Thyroid gland (tissue), 4 donors: ENCODE data around the gene MRPL10.

ENCODE experiments used
- POLR2A ChIP-seq, 2 donors: fragments of 450-650 bp; IDR thresholded peaks; one replicate each; pipeline ENCODE4 v1.6.1; 2017; ENCODE audit warnings: antibody characterized with exemption in 2 of 2, mild to moderate bottlenecking in 2 of 2, moderate library complexity in 1 of 2
- TF ChIP-seq, protein P1 (sequence below), 6 experiments: fragments of 200-600 bp in 3 of 6; fragments of 450-650 bp in 3 of 6; sonication (generic) in 3 of 6; IDR thresholded peaks; one replicate each; pipeline ENCODE4 v1.5.1; 2016 to 2019; ENCODE audit warnings: antibody characterized with exemption in 6 of 6, mild to moderate bottlenecking in 2 of 6, inconsistent platforms in 1 of 6, moderate library complexity in 1 of 6

- TF ChIP-seq, protein P1, sequence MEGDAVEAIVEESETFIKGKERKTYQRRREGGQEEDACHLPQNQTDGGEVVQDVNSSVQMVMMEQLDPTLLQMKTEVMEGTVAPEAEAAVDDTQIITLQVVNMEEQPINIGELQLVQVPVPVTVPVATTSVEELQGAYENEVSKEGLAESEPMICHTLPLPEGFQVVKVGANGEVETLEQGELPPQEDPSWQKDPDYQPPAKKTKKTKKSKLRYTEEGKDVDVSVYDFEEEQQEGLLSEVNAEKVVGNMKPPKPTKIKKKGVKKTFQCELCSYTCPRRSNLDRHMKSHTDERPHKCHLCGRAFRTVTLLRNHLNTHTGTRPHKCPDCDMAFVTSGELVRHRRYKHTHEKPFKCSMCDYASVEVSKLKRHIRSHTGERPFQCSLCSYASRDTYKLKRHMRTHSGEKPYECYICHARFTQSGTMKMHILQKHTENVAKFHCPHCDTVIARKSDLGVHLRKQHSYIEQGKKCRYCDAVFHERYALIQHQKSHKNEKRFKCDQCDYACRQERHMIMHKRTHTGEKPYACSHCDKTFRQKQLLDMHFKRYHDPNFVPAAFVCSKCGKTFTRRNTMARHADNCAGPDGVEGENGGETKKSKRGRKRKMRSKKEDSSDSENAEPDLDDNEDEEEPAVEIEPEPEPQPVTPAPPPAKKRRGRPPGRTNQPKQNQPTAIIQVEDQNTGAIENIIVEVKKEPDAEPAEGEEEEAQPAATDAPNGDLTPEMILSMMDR (IDR thresholded peaks at IDR 0.05): no peak
- no peak for TF ChIP-seq POLR2A (IDR thresholded peaks at IDR 0.05)
Observed at GRCh38 chr17:47853616-47854015, 22.3 kb upstream of the MRPL10 start.
